GM19463 (cell line): ENCODE measurements around the gene NRXN3.
A peak's percentile ranks its signal among the peaks of the same experiment; 100 is the strongest.

ENCODE experiments used
- ATAC-seq: cut with Tn5 transposase; IDR thresholded peaks from one replicate; pipeline ENCODE4 v1.9.1; 2021; ENCODE audit warnings: mild to moderate bottlenecking, moderate library complexity; ENCODE audit not compliant: unreplicated experiment

NRXN3 gene

DNA sequence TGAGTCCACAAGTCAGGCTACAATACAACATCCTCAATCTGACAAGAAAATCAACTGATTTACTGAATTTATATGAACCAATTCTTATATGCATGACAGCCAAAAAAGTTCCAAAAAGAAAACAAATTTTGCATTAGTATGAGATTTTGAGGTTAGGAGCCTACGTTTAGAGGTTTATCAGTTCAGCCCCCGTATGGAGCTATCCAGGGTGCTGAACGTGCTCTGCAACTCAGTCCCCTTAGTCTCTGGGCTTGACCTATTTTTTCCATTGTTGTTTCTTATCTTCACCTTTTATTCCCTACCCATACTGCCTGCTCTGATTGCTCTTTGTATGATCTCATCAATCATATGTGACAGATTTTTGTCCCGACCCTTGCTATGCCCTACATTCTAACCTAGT lies 693.0 kb downstream of the NRXN3 start:
- no peak for ATAC-seq

DNA sequence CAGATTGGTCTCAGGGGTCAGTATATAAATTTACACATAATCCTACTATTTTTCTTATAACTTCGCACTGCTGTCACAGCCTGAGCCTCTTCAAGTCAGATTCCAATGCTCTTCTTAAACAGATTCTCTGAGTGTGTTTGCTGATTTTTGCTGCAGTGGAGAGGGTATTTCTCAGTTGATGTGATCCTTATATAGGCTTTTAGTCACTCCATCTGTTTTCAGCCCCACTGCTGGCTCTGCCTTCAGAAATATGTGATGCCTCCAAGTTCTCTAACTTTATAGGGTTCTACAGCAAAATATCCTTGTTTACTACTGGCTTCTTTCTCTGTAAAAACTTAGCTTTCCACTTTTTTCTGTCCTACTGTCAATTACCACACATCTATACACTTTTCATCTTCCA lies 702.7 kb downstream of the NRXN3 start:
- no peak for ATAC-seq

DNA sequence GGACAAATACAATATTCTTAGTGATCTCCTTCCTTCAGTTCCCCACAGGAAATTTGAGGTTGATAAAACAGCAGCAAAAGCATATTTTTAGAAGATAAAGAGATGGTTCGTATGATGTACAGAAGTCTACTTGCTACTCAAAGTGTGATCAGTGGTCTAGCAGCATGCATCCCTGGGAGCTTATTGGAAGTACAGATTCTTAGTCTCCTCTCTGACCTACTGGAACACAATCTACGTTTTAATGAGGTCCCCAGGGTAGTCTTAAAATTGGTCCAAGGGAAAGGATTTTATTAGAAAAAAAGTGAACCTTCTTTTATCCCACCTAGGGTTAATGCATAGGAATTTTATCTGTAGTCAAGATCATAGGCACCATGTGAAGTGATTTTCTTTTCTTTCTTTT lies 703.4 kb downstream of the NRXN3 start:
- no peak for ATAC-seq

DNA sequence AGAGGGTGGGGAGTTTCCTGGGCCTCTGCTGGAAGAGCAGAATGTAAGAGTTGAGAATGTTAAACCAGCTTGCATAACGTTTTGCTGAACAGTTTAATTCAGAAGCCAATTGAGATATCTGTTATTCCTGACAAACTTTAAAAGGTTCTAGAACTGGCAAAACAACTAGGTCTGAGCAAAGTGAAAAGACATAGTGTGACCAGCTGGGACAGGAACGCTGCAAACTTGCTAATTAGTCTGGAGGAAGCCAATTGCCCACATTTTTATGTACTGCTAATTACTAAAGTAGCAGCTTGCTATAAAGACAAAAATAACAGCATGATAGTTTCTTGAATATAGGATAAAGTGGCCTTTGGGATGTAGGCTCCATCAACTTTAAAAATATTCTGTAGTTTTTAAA lies 704.9 kb downstream of the NRXN3 start:
- ATAC-seq, result no peak

DNA sequence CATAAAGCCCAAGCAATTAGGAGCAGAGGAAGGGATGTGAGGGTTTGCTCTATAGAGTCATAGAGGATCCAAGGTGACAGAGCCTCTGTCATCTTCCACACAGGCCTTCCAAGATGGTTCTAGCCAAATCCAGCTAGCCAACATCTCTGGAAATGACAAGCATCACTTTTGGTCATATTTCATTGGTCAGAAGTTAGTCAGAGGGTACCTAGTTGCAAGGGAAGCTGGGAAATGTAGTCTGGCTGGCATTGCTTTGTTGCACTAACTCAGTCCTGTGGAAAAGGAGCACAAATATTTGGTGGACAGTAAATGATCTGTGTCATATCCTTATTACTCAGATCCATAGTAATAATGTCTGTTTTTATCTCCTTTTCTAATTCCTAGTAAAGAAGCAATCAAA lies 715.7 kb downstream of the NRXN3 start:
- ATAC-seq, result no peak

DNA sequence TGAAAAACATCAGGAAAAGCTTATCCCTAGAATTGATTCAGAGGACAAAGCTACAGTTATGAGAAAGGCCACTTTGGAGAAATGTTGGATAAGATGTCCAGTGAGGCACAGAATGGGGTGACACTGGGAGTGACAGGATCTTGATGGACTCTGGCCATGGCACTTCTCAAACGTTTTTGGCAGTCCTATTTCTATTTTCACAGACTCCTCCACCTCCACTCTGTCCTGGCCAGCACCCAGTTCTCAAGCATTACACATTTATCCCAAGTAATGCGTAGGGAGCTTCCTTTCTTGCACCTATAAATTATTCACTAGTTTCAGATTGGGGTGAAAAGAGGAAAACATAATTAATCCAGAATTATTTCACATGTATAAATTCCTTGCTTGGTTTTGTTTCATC lies 727.3 kb downstream of the NRXN3 start:
- ATAC-seq, result no peak

DNA sequence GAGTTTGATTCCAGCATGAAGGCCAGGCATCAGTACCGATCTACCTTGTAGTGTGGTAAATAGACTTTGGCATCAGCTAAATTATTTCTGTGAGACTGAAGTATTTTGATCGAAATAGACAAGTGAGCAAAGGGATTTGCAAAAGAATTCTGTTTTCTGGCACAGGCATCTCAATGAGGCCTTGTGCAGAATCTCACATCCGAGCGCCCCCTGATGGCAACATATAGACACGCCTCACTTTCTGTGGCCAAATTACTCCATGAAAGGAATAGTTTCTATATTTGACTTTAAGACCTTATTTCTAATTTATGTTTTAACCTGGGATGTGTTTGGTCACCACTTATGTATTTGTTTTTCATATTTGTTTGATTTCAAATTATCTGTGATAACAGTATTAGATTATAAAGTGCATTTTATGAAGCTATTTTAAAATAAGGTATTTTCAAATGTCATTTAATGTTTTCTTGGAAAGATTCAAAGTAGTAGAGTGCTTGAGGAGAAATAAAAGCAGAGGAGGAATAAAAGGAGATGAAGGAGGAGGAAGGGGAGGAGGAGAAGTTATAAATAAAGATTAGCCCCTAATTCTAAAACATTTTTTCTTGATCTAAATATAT lies 731.9 kb downstream of the NRXN3 start:
- ATAC-seq, result no peak

DNA sequence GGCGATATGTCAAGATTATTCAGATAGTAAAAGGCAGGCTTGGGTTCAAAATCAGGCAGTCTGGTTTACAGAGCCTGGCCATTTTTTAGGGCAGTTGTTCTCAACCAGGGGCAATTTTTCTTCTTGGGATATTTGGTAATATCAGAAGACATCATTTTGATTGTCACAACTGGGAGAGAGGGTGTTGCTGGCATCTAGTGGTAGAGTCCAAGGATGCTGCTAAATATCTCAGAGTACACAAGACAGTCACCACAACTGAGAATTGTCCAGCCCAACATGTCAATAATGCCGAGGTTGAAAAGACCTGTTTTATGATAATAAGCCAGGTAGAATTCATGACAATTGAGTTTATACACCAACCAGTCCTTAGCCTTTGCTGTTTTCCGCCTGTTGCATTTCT lies 733.9 kb downstream of the NRXN3 start:
- no peak for ATAC-seq

DNA sequence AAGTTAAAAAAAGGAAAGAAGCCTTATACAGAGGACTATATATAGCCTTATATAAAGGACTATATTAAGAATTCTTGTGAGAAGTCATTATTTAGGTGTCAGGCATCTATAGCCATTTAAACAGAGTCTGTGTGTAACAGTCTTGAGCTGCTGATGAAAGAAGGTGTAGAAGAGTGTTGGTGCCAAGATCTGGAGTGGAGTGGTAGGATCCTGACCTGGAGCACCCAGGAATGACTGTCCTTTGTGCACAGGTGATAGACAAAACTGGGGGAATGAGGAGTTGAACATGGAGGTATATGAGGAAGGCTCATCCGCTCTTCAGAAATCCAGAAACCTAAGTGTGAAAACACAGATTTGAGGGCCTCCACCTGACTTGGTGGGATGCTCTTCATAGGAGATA lies 747.3 kb downstream of the NRXN3 start:
- ATAC-seq, result no peak

DNA sequence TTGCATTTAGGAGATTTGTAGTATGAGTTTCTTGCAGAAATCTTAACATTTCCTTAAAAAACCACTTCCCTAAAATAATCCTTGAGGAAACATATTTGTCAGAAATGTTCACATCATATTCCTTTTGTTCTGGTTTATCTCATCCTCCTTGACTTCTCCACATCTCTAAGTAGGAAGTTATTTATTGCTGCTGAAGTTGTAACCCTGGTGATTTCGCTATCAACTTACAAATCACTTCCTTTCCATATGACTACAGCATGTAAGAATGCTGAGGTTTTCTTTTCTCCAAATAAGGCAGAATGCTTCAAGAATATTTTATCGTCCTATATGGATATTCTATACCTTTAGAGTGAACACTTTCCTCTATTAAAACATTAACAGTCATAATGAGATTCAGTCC lies 751.7 kb downstream of the NRXN3 start:
- ATAC-seq, result no peak

DNA sequence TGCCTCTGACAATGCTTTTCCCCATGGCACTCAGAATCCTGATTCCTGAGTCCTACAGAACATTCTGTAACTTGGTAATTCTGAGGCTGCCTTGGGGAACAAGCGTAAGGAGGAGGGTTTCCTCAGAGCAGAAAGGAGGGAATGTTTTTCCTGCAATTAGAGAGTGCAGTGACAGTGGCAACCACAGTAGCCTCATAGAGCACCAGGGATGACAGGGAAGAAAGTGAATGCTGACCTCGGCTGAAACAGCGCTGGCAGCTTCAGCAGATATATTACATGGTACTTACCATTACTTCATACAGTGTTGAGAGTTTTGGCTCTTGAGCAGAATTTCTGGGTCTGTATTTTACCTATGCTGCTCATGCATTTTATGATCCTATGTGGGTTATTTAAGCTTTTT lies 757.1 kb downstream of the NRXN3 start:
- no peak for ATAC-seq

DNA sequence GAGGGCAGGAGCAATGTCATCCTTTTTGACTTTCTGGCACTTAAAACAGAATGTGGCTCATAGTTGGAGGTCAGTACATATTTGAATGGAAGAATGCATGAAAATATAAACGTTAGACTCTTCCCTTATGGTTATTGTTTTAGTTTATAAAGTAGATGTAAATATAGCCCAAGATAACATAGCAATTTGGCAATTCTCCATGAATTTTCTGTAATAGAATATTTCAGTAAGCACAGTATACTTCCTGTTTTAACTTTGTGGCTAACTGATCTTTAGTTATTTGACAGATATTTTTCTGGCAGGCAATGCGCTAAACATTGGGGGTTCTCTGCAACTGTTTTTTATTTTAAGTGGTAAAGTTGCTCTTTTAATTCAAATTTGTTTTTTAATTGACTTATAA lies 763.0 kb downstream of the NRXN3 start:
- no peak for ATAC-seq

DNA sequence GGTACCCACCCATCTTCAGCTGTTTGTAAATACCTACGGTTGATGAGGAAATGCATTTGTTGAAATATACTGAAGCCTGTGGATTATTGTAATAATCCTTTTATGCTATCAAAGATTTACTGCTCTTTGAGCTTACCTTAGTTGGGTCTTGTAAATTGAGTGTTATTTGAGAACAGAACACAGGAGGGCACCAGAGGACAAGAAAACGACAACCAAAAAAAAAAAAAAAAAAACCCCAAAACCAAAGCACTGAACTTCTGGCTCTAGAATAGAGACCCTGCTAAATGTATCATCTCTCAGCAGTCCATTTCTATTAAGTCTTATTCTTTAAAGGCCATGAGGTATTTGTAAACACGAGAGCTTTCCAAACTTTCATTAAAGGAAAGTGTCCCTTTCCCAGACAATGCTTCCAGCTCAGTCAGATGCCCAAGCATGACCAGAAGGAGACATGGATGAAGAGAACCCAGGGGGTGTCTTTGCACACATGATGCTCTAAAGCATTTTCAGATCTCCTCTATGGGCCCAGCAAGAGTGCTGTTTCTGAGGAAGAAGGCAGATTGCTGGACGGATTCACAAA lies 763.9 kb downstream of the NRXN3 start:
- ATAC-seq, result no peak

DNA sequence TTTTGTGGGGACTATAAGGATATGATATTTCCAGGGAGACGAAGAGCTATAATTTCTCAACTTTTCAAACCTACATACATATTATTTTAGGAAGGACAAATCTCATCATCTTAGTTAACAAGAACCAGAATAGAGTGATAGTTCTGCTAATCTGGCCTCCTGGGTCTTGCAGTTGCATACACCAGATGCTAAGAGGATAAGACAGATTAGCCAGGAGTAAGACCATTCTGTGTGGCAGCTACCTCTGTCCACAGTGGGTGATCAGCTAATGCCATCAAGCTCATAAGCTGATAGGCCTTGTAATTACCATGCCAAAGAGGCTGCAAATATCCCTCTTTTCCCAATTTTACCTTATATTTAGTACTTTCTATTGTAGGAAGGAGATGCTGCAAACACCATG lies 776.8 kb downstream of the NRXN3 start:
- ATAC-seq, result no peak

DNA sequence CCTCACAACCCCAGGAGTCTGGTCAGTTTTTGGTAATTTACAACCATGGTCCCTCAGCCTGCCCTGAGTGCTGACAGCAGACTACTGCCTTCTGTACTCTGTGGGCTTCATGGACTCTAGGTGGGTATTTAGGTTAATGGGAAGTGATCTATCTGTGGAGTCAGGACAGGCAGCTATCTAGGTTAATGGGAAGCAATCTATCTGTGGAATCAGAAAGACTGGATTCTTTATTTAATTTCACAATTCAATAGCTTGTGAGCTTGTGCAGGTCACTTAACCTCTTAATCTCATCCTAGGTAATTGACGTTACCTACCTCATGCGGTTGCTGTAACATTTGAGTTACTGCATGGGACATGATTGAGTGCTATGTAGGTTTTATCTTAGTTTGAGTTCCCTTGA lies 777.5 kb downstream of the NRXN3 start:
- no peak for ATAC-seq

DNA sequence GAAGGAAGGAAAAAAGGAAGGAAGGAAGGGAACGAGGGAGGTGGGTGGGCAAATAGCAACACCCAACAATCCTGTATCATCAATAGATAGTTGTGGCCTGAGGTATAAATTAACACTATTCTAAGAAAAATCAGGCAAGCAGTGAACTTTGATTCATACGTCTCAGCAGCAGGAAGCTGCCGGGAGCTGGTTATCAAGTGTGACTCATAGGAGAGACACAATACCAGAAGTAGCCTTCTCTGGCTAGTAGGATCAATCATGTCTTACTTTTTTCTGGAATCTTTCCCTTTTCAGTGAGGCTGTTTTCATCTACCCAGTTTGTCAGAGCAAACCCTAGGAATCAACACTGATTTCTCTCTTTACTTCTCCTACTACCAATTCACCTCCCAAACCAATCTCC lies 780.5 kb downstream of the NRXN3 start:
- no peak for ATAC-seq

DNA sequence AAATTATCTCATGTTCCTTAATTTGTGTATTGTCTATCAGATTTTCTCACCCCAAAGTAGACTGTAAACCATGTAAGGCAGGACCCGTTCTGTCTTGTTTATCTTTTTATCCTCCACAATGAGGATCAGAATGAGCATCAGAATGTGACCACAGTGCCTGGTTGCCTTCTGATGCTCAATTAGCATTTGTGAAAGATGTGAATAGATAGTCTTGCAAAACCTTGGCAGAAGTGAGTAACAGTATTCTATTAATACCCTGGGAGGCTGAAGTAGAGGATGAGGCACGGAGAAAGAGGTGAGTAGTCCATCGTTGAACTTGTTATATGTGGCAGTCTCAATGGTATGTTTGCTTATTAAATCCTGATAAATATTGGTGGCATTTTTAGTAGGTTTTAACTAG lies 781.4 kb downstream of the NRXN3 start:
- no peak for ATAC-seq

DNA sequence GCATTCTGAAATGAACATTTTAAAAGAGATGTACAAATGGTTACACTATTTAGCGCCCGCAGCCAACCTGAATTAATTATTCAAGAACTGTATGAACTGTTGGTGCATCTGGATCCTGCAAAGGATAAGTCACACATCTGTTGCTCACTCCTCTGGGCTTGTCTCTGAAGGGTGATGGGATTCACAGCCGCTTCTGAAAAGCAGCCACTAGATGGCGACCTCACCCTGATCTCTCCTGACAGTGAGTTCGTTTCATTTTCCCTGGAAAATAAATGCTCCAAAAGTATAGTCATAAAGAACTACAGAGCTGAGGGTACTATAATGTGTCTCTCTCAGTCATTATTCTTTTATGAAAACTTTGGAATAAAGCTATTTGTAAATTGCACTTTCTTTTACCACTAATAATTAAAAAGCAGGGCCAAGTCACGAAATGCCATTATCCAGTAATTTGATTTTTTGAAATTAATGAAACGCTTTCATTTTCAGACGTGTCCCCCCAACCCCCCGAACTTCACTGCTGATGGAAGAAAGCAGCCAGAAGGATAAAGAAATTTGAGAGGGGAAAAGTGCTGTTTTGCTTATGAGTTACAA lies 789.6 kb downstream of the NRXN3 start:
- peak; percentile 78 for ATAC-seq

DNA sequence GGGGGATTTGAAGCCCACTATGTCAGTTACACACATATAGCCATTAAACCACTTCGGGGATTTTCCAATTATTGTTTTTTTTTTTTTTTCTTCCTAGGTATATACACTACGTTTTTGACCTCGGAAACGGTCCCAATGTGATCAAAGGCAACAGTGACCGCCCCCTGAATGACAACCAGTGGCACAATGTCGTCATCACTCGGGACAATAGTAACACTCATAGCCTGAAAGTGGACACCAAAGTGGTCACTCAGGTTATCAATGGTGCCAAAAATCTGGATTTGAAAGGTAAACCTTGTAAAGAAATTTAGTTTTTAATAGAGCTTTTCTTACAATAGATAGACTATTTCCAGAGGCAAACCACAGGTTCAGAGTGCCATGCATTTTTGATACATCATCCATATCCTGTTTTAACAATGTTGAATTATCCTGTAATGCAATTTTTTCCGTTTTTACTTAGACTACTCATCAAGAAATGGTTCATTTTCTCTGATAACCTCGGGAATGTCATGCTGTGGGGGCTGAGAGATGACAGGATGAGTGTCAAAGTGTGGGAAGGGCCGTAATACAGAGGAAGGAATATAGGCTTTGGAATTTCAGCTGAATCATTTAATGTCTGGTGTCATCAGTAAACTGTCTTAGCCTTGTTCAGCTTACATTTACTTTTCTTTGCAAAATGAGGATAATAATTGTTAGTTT lies 797.1 kb downstream of the NRXN3 start:
- ATAC-seq, result no peak

DNA sequence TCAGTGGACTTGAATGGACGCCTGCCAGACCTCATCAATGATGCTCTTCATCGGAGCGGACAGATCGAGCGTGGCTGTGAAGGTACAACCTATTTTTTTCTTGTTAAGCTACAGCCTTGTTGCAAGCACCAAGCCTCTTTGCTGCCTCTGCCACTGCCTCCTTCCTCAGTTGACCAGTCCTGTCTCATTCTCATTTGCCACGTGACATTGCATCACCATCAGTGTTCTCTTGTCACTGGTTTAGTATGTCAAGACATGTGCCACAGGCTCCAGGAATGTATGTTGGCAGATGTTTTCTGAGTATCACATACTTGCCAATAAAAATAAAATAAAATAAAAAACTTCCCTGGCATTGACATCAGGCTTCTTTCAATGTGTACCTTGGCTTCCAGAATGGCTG lies 798.1 kb downstream of the NRXN3 start:
- no peak for ATAC-seq

DNA sequence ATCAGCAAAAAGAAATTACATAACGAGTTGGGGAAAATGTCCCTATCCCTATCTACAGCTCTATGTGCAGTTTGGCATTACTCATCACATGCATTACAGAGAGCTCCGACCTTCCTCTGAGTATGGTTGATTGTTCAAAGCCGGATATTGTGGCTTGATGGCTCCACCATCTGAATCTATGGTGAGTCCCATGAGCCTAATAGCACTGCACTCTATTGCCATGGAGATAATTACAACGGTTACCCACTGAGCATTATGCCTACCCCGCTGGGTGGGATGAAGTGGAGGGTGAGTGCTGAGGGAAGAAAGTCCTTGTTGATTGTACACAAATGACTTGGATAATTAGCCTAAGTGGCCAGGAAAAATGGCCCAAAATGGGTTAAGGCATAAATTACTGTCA lies 800.5 kb downstream of the NRXN3 start:
- ATAC-seq, result no peak

DNA sequence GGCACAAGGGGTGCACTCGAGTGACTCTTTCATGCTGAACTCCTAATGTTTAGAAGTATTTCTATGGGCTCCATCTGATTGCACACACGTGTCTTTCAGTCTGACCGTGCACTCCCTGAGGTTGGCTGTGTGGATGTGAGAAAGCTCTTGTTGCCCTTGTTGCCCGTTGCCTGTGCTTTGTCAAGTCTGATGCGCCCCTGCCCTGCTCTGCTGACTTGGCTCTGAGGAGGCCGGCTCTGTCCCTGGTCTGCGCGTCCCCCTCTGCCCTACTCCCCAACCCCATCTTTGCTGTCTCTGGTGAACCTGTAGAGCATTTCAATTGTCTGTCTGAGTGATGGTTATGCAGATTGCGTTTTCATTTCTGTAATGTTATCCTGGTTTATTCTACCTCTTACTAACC lies 802.3 kb downstream of the NRXN3 start:
- no peak for ATAC-seq
